Fibroblast of pulmonary artery (primary cell): Measurements from ENCODE around the gene NEURL4.

Experiments
- DNase-seq: peaks from one replicate; pipeline ENCODE4 v3.0.0-alpha.2; 2010; ENCODE audit warnings: low read depth
- H3K4me3 ChIP-seq: replicated peaks from 2 replicates; pipeline ENCODE4 v1.5.1; 2011; ENCODE audit warnings: low read depth, mild to moderate bottlenecking, control low read depth, low read length, moderate library complexity
- CTCF ChIP-seq: IDR thresholded peaks from 2 replicates; pipeline ENCODE4 v1.5.1; 2011; ENCODE audit warnings: mild to moderate bottlenecking, control low read depth, low read length, inconsistent platforms; ENCODE audit errors: missing control alignments

NEURL4 gene

GRCh38 chr17:7290166-7290565, 39.0 kb downstream of the NEURL4 start:
- TF ChIP-seq CTCF, result no peak
- H3K4me3 ChIP-seq, result no peak overlapping the region
- no peak for DNase-seq

- no peak for TF ChIP-seq CTCF
- H3K4me3 ChIP-seq, result no peak overlapping the region
- DNase-seq, result no peak
Observed at GRCh38 chr17:7289256-7290032, 39.7 kb downstream of the NEURL4 start.

GRCh38 chr17:7285679-7286078, 43.5 kb downstream of the NEURL4 start:
- no peak for TF ChIP-seq CTCF
- no peak for DNase-seq
- no peak overlapping the region for H3K4me3 ChIP-seq

- DNase-seq, result no peak
- TF ChIP-seq CTCF, result no peak
- no peak overlapping the region for H3K4me3 ChIP-seq
Observed at GRCh38 chr17:7284911-7285310, 44.2 kb downstream of the NEURL4 start.

- DNase-seq, result no peak
- no peak overlapping the region for H3K4me3 ChIP-seq
- TF ChIP-seq CTCF, result no peak
Observed at GRCh38 chr17:7283471-7284216, 45.5 kb downstream of the NEURL4 start.

- no peak for TF ChIP-seq CTCF
- DNase-seq, result no peak
- H3K4me3 ChIP-seq, result no peak overlapping the region
Observed at GRCh38 chr17:7282752-7283321, 46.3 kb downstream of the NEURL4 start.
